Heart left ventricle (tissue), 16 donors: ENCODE results near the gene PABPC1L. TPM values are rescaled to one million over a fixed set of nuclear protein-coding genes. Genes with fewer than 3 reads are reported as not detected.

ENCODE experiments used
- ATAC-seq, 4 donors: fragments of 200-7000 bp; cut with Tn5 transposase; one replicate each; pipeline ENCODE4 v1.9.1; 2020 to 2022; ENCODE audit warnings: moderate library complexity in 4 of 4, mild to moderate bottlenecking in 3 of 4, moderate number of reproducible peaks in 1 of 4
- DNase-seq, 5 donors: peaks; one replicate each; pipeline ENCODE4 v3.0.0-alpha.2; 2020
- H3K27ac ChIP-seq, 12 donors: fragments of 200-600 bp; sonication (generic) in 4 of 12; one replicate each; pipeline versions ENCODE4 v1.5.0 to v1.8.0; 2016 to 2022; ENCODE audit warnings: mild to moderate bottlenecking in 2 of 12
- H3K27me3 ChIP-seq, 9 donors: fragments of 200-600 bp; sonication (generic) in 2 of 9; one replicate each; pipeline versions ENCODE4 v1.5.1 to v1.8.0; 2016 to 2022; ENCODE audit warnings: mild to moderate bottlenecking in 3 of 9
- H3K36me3 ChIP-seq, 9 donors: fragments of 200-600 bp; sonication (generic) in 2 of 9; one replicate each; pipeline versions ENCODE4 v1.5.0 to v1.8.0; 2018 to 2022; ENCODE audit warnings: mild to moderate bottlenecking in 2 of 9
- H3K4me1 ChIP-seq, 12 donors: fragments of 200-600 bp; sonication (generic) in 4 of 12; one replicate each; pipeline versions ENCODE4 v1.5.0 to v1.8.0; 2016 to 2022; ENCODE audit warnings: mild to moderate bottlenecking in 3 of 12
- H3K4me3 ChIP-seq, 12 donors: fragments of 200-600 bp; sonication (generic) in 4 of 12; one replicate each; pipeline versions ENCODE4 v1.5.0 to v1.8.0; 2017 to 2022; ENCODE audit warnings: mild to moderate bottlenecking in 9 of 12, moderate library complexity in 4 of 12
- H3K9me3 ChIP-seq, 12 donors: fragments of 200-600 bp; sonication (generic) in 4 of 12; one replicate each; pipeline versions ENCODE4 v1.5.0 to v1.8.0; 2016 to 2022; ENCODE audit warnings: mild to moderate bottlenecking in 1 of 12
- POLR2A ChIP-seq, 2 donors: fragments of 450-650 bp; IDR thresholded peaks; one replicate each; pipeline ENCODE4 v1.6.1; 2017; ENCODE audit warnings: antibody characterized with exemption in 2 of 2, mild to moderate bottlenecking in 2 of 2, moderate library complexity in 2 of 2
- WGBS, 4 donors: extraction: QIAGEN DNeasy Blood & Tissue Kit in 2 of 4; methylation state at CpG; one replicate each; pipeline versions ENCODE4 v1.1.5 to v1.1.7; 2013 to 2018; 5-methylcytosine and 5-hydroxymethylcytosine counted together
- intact Hi-C, 10 donors: fragments of 100-400 bp; cut with DNase I; formaldehyde crosslinking; loops; one replicate each; pipeline versions ENCODE4 v1.11.1 to v1.14.2; 2022
- polyA plus RNA-seq, 2 donors: library from polyadenylated mRNA; stranded (reverse); fragments of 200-250 nt; gene quantifications; one replicate each; pipeline ENCODE4 v1.2.3, GENCODE V29; 2013
- total RNA-seq, 9 donors: library from RNA; depleted of rRNA in 2 of 9; stranded (reverse); fragments of >200 nt in 2 of 9; fragmentation: NEBNext Ultra II Directional in 3 of 9; extraction: Animal tissue kit (Norgen Biotek cat#: 25700) in 3 of 9; gene quantifications; one replicate each; pipeline versions ENCODE4 v1.1.0 to v1.2.4, GENCODE V29; 2016 to 2023
- TF ChIP-seq, protein P1 (sequence below), 12 donors: fragments of 200-600 bp; sonication (generic) in 4 of 12; IDR thresholded peaks; one replicate each; pipeline versions ENCODE4 v1.5.0 to v1.8.0; 2018 to 2022; ENCODE audit warnings: antibody characterized with exemption in 12 of 12, mild to moderate bottlenecking in 5 of 12
- donor health status: ischemic (EF 13 %, LVEDD 7.1; RV severe dilation, severe dysfunction).
- donor health status: healthy with polysubstance abuse.
- donor health status: DM: no; HTN: yes; CAD: no.
- donor health status: DM: no; HTN: no; CAD: no.
- donor health status: ischemic (EF 25% LVEDD 6.9; RV normal size, moderate dysfunction).
- donor health status: ischemic (EF 25% LVEDD 5.7; RV mildly dilated, moderate dysfunction).
- donor health status: healthy.
- donor health status: DM: yes; HTN: yes; CAD: no.
- donor health status: ischemic (EF 35%, LVEDD 5.7; RV mildly dilated, moderate dysfunction).
- donor health status: nonischemic (EF 11% LVEDD 7.7; RV severe dilation, severe dysfunction).
- donor health status: DM: yes; HTN: yes; CAD: no.
- donor health status: PGD.
- donor health status: ischemic (EF 29% LVEDD 5.4; RV normal size, mild dysfunction).
- donor health status: nonischemic (EF 23%, LVEDD 6.1; RV moderate dilation, normal function).

PABPC1L gene
- total and polyA plus RNA-seq, 11 donors: 0.58 to 5.9 (median 2.4) TPM

- Histone ChIP-seq H3K4me3 (no peak overlapping the region), H3K9me3 (no peaks in the 10 kb centered on the region), H3K4me1 (peaks cover 0 to 5% (median 0%) of the 10 kb centered on the region in 12 donors), H3K27me3 (no peaks in the 10 kb centered on the region), H3K36me3 (peaks cover 0 to 99% (median 97%) of the 10 kb centered on the region in 9 donors), H3K27ac (no peak overlapping the region)
- ATAC-seq (no peak), DNase-seq (no peak)
- TF ChIP-seq, protein P1, sequence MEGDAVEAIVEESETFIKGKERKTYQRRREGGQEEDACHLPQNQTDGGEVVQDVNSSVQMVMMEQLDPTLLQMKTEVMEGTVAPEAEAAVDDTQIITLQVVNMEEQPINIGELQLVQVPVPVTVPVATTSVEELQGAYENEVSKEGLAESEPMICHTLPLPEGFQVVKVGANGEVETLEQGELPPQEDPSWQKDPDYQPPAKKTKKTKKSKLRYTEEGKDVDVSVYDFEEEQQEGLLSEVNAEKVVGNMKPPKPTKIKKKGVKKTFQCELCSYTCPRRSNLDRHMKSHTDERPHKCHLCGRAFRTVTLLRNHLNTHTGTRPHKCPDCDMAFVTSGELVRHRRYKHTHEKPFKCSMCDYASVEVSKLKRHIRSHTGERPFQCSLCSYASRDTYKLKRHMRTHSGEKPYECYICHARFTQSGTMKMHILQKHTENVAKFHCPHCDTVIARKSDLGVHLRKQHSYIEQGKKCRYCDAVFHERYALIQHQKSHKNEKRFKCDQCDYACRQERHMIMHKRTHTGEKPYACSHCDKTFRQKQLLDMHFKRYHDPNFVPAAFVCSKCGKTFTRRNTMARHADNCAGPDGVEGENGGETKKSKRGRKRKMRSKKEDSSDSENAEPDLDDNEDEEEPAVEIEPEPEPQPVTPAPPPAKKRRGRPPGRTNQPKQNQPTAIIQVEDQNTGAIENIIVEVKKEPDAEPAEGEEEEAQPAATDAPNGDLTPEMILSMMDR (IDR thresholded peaks at IDR 0.05): no peak
- no peak for TF ChIP-seq POLR2A (IDR thresholded peaks at IDR 0.05)
- 85 to 96% (median 87%) methylated on average over 2 of the region's 2 CpGs for WGBS, 4 donors
- intact Hi-C loops: no loop called here
Observed at GRCh38 chr20:44948513-44948912, 38.7 kb downstream of the PABPC1L start.

DNA sequence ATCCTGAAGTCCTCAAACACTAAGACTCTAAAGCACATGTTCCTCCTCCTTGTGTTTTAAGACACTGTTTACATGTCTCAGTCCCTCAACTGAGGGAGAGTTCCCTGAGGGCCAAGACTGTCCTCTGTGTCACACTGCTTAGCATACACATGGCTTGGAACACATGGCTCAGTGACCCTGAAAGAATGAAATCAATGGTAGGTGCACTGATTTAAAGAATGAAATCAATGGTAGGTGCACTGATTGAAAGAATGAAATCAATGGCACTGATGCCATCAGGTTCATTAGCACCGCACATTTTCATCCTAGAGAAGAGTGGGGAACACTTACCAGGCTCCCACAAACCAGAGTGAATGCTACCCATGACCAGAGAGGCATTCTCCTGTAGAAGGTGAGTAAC is 40.5 kb downstream of the PABPC1L start:
- peaks cover 0 to 100% (median 97%) of the 10 kb centered on the region in 9 donors for H3K36me3 ChIP-seq

DNA sequence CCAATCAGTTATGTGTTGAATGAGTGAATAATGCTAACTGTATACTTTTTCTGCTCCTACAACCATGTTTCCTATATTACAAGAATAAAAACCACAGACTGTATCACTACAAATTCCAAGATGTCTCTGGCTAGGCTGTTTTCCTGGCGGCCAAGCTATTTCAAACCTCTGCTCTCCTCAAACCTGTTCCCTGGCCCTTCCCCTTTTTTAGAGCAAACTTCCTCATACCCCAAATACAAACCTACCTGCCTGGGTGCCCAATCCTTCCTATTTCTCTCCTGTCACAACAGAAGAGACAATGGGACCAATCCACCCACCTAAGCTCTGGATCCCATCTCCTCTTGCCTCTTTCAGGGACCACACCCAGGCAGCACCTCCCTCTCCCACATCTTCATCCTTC is 42.9 kb downstream of the PABPC1L start:
- 93 to 100% (median 96%) methylated on average over 1 of the region's 1 CpG for WGBS, 4 donors

More for the DNA sequence above, 40.5 kb downstream of the PABPC1L start:
- DNase-seq: no peak
- Histone ChIP-seq H3K4me1 (peaks cover 0 to 5% (median 0%) of the 10 kb centered on the region in 12 donors), H3K9me3 (no peaks in the 10 kb centered on the region), H3K27ac (no peak overlapping the region), H3K27me3 (no peaks in the 10 kb centered on the region), H3K4me3 (no peak overlapping the region)
- ATAC-seq: no peak
- intact Hi-C loops: no loop called here
- WGBS, 4 donors: 92 to 100% (median 97%) methylated on average over 1 of the region's 1 CpG
- no peak for TF ChIP-seq POLR2A (IDR thresholded peaks at IDR 0.05)
- TF ChIP-seq, protein P1 (IDR thresholded peaks at IDR 0.05): no peak

GRCh38 chr20:44954211-44954610 is 44.4 kb downstream of the PABPC1L start:
- Histone ChIP-seq H3K27ac (no peak overlapping the region), H3K36me3 (peaks cover 0 to 76% (median 69%) of the 10 kb centered on the region in 9 donors), H3K4me1 (peaks cover 0 to 12% (median 7%) of the 10 kb centered on the region in 12 donors), H3K4me3 (no peak overlapping the region), H3K9me3 (no peaks in the 10 kb centered on the region), H3K27me3 (no peaks in the 10 kb centered on the region)
- intact Hi-C loops: no loop called here
- DNase-seq (no peak), ATAC-seq (no peak)
- WGBS, 4 donors: 96 to 98% (median 97%) methylated on average over 5 of the region's 5 CpGs
- TF ChIP-seq POLR2A (IDR thresholded peaks at IDR 0.05): no peak
- TF ChIP-seq, protein P1 (IDR thresholded peaks at IDR 0.05): no peak

More for the DNA sequence above, 42.9 kb downstream of the PABPC1L start:
- intact Hi-C loops: no loop called here
- H3K4me1 ChIP-seq: no peaks in the 10 kb centered on the region
- no peak for ATAC-seq
- no peaks in the 10 kb centered on the region for H3K9me3 ChIP-seq
- H3K4me3 ChIP-seq: no peak overlapping the region
- no peak for TF ChIP-seq POLR2A (IDR thresholded peaks at IDR 0.05)
- TF ChIP-seq, protein P1 (IDR thresholded peaks at IDR 0.05): no peak
- no peaks in the 10 kb centered on the region for H3K27me3 ChIP-seq
- H3K36me3 ChIP-seq: peaks cover 0 to 91% (median 84%) of the 10 kb centered on the region in 9 donors
- no peak overlapping the region for H3K27ac ChIP-seq
- no peak for DNase-seq
